Fibroblast of skin of scalp (primary cell): Measurements from ENCODE around the gene TUBB1.

Experiments used
- DNase-seq: peaks from one replicate; pipeline ENCODE4 v3.0.0-alpha.2; 2013

Gene TUBB1

GRCh38 chr20:58990651-58991445 lies 28.4 kb upstream of the TUBB1 start:
- no peak for DNase-seq

DNA sequence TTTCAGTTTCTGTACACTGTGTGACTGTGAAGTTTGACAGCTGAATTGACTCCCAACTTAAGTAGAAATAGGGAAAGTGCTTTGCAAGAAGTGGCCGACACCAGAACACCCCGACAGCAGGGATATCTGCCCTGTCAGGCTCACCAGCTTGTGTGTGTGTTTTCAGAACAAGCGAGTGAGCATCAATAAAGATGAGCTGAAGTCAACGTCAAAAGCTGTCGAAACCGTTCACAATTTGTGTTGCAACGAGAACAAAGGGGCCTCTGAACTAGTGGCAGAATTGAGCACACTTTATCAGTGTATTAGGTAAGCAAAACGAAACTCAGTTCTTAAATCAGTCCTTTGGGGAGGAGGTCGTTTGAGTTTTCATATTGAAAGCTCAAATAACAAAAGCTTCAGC lies 27.5 kb upstream of the TUBB1 start:
- no peak for DNase-seq

DNA sequence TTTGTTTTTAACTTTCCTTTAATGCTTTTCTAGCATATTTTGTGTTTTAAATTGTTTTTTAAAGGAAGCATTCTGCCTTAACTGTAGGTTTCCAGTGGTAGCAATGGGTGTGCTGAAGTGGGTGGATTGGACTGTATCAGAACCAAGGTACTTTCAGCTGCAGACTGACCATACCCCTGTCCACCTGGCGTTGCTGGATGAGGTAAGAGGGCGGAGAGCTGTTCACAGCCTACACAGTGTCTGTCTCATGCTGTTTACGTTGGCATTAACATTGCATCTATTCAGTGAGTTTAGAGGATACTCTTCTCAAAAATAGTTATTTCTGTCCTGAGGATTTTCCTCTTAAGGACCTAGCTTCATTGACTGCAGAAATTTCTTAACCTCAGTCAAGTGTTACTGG lies 26.3 kb upstream of the TUBB1 start:
- no peak for DNase-seq

- DNase-seq = no peak
Measured at GRCh38 chr20:58993332-58994248, 25.6 kb upstream of the TUBB1 start.

DNA sequence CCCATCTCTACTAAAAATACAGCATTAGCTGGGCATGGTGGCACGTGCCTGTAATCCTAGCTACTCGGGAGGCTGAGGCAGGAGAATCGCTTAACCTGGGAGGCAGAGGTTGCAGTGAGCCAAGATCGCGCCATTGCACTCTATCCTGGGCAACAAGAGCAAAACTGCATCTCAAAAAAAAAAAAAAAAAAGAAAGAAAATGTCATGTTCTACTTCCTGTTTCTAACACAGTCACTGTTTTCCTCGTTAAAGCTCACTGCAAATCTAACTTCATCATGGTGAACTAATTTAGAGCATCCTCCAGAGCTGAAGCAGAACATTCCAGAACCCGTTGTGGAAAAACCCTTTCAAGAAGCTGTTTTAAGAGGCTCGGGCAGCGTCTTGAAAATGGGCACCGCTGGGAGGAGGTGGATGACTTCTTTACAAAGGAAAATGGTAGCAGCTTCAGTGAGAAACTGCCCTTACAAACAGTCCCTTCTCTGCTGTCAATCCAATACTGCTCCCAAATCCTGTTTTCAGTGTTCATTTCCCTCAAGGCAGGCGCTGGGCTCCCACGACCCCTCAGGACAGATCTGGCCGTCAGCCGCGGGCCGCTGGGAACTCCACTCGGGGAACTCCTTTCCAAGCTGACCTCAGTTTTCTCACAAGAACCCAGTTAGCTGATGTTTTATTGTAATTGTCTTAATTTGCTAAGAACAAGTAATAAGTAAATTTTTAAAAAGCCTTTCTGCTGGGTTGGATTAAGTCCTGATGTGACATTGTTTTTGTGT lies 24.7 kb upstream of the TUBB1 start:
- DNase-seq = no peak

- DNase-seq = no peak
Measured at GRCh38 chr20:58995461-58996225, 23.6 kb upstream of the TUBB1 start.

- no peak for DNase-seq
Measured at GRCh38 chr20:58996226-58996611, 23.0 kb upstream of the TUBB1 start.

- DNase-seq = no peak
Measured at GRCh38 chr20:58997141-58997770, 22.0 kb upstream of the TUBB1 start.

DNA sequence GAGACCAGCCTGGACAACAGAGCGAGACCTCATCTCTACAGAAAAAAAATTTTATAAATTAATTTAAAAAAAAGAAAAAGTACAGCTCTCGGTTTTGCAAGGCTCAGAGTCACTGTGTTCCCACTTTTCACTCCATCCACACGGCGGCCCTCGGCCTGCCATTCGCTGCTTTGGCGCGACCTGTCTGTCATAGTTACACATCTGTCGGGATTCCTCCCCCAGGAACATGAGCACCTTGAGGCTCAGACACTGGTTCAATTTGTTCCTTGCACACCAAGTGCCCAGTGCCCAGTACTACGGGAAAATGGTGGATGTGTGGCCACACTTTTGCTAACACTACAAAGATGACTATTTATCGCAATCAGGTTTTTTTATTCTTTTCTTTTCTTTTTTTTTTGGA lies 20.6 kb upstream of the TUBB1 start:
- no peak for DNase-seq

DNA sequence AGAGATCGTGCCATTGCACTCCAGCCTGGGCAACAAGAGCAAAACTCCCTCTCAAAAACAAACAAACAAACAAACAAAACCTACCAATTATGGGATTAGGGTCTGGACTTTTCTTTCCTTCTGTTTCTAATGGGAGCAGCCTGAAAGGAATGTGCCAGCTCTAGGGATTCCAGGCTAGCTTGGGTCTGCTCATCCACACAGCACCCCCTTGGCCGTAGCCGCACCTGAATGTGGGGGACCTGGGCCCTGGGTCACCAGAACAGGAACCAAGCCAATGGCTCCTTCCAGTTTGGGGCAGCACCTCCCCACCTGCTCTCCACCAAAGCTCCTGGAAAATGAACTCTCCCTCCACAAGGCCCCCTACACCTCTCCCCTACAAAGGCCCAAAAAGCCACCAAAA lies 18.9 kb upstream of the TUBB1 start:
- no peak for DNase-seq

GRCh38 chr20:59001068-59001448 lies 18.2 kb upstream of the TUBB1 start:
- no peak for DNase-seq

GRCh38 chr20:59001449-59002171 lies 17.6 kb upstream of the TUBB1 start:
- DNase-seq = no peak

- DNase-seq = no peak
Measured at GRCh38 chr20:59002388-59002787, 16.8 kb upstream of the TUBB1 start.

DNA sequence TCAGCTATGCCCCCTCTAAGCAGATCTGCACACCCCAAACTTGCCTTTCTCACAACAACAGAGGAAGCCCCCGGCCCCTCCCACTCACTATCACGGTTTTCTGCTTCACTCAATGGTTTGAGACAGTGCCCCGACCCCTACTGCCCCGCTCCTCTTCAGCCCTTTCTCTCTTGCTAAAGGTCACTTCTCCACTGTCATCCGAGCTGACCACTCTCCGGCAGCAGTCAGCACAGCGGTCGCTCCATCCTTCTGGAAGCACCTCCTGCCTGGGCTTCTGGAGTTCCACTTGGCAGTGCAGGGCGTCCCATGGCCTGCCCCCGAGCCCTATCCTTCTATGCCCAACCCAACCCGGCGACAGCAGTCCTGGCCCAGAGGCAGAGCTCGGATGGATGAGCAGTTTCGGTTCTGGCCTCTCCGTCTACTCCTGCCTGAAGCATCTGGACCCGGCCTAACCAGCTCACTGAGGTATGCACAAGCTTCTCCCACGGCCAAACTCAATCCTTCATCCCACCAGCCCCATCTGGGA lies 16.3 kb upstream of the TUBB1 start:
- DNase-seq = no peak

DNA sequence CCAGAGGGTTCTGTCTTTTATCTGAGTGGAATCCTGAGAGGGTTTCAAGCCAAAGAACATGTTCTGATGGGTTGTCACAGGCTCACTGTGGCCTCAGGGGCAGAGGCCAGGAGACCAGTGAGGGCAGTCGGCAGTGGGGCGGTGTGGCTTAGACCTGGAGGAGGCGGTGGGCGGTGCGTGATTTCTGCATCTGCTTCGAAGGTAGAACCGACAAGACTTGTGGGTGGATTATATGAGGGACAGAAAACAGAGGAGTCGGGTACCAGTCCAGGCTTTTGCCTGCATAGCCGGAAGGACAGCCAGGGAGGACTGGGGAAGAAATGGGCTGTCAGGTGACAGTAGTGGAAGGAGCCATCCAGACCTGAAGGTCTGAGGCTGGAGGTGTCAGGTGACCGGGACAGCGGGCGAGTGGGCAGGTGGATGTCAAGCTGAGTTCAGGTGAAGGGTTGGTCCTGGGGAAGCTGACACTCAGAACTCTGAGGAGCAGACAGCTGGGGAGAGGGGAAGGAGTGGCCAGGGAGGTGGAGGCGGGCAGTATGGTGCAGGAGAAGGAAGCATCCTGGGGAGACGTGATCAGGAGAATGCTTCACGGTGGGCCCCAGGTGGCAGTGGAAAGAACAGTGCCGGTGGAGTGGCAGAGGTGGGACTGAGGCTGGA lies 15.3 kb upstream of the TUBB1 start:
- no peak for DNase-seq

- DNase-seq = no peak
Measured at GRCh38 chr20:59004493-59004762, 14.8 kb upstream of the TUBB1 start.

DNA sequence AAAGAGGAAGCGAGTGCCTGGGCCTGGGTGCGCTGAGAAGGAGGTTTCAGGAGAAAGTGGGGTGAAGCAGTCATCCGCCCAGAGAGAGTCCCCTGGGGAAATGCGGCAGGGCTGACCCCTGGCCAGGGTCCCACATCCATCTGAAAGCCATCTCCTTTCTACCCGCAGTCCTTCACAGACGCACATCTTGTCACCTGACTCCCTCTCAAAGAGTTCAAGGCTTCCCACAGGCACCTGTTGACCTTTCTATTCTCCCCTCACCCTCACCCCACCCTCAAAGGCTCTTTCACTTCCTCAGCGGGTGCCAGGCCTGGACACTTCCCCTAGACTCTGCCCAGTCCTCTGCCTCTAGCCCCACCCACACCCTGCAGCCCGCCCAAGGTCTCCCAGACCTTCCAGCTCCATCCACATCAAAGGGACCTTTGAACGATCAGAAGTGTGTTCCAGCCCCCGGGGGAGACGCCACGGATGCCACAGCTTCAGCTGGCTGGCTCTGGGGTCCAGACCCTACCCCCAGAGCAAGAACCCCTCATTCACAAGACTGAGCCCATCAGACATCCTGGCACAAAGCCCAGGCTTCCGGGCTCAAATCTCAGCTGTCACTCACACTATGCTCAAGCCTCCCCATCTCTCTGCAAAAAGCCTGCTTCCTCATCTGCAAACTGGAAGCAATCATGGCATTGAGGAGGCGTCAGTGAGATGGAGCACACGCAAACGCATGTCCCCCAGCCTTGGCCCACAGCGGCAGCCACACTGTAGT lies 14.3 kb upstream of the TUBB1 start:
- no peak for DNase-seq

DNA sequence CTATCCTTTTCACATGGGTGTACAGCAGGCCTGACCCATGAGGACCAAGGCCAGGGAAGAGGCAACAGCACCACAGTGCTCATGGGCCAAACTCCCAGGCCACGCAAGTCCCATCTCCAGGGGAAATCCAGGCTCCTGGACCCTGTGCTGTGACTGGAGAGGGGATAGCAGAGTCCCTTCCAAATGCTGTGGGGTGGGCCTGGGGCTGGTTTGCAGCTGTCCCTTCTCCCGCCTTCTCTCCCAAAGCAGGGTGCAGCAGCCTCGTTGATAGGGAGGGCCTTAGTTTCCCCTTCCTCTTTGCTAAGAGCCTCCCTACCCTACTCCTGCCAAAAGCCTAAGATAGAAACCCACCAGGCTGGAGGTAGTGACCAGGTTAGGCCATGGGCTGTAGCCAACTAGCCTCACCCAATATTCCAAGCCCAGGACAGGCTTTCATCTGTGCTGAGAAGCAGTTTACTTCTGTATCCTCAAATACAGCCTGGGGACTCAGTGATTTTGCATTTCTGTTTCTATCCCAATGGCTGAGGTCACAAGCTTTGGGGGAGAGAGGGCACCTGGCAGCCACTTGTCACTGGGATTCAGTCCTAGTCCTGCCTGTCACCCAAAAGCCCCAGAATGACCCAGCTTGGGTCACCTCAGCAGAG lies 13.6 kb upstream of the TUBB1 start:
- DNase-seq = no peak

- no peak for DNase-seq
Measured at GRCh38 chr20:59006167-59006863, 12.9 kb upstream of the TUBB1 start.
